22Rv1 (cell line): ENCODE data around the gene IFITM5.

Experiments
- ZFX ChIP-seq: fragments of 450-650 bp; IDR thresholded peaks from 2 replicates; pipeline ENCODE4 v1.6.1; 2017; ENCODE audit warnings: antibody characterized with exemption, borderline replicate concordance
- TF ChIP-seq, protein P1 (sequence below): fragments of 450-650 bp; IDR thresholded peaks from 2 replicates; pipeline ENCODE4 v1.5.1; 2017; ENCODE audit warnings: mild to moderate bottlenecking

- TF ChIP-seq, protein P1, sequence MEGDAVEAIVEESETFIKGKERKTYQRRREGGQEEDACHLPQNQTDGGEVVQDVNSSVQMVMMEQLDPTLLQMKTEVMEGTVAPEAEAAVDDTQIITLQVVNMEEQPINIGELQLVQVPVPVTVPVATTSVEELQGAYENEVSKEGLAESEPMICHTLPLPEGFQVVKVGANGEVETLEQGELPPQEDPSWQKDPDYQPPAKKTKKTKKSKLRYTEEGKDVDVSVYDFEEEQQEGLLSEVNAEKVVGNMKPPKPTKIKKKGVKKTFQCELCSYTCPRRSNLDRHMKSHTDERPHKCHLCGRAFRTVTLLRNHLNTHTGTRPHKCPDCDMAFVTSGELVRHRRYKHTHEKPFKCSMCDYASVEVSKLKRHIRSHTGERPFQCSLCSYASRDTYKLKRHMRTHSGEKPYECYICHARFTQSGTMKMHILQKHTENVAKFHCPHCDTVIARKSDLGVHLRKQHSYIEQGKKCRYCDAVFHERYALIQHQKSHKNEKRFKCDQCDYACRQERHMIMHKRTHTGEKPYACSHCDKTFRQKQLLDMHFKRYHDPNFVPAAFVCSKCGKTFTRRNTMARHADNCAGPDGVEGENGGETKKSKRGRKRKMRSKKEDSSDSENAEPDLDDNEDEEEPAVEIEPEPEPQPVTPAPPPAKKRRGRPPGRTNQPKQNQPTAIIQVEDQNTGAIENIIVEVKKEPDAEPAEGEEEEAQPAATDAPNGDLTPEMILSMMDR = no peak
- TF ChIP-seq ZFX = no peak
Observed at GRCh38 chr11:289398-289711, 10.0 kb downstream of the IFITM5 start.
